K562 (cell line): ENCODE measurements around the gene MYL3.

Experiments used
- CHD4 ChIP-seq: fragments of 200-600 bp; sonication (generic); IDR thresholded peaks from 3 replicates; pipeline ENCODE4 v1.6.1; 2012; ENCODE audit warnings: low read depth, mild to moderate bottlenecking, mixed read lengths, low read length, inconsistent platforms; ENCODE audit not compliant: insufficient read depth, insufficient replicate concordance, poor library complexity, severe bottlenecking
- EHMT2 ChIP-seq: fragments of 450-650 bp; IDR thresholded peaks from 2 replicates; pipeline ENCODE4 v1.6.1; 2018; ENCODE audit warnings: antibody characterized with exemption
- GABPA ChIP-seq: fragments of 200-800 bp; sonication (Bioruptor generic); conservative IDR thresholded peaks from 2 replicates; pipeline ENCODE4 v1.6.1; 2016; ENCODE audit warnings: low read depth, missing genetic modification characterization, missing compliant biosample characterization
- IRF2 ChIP-seq: sonication (generic); formaldehyde crosslinking; IDR thresholded peaks from 2 replicates; pipeline ENCODE4 v1.8.1; 2022; ENCODE audit warnings: mild to moderate bottlenecking, missing genetic modification reagents
- KLF6 ChIP-seq: fragments of 250-450 bp; sonication (Bioruptor Pico); IDR thresholded peaks from 2 replicates; pipeline ENCODE4 v1.4.0; 2020; ENCODE audit warnings: mild to moderate bottlenecking, moderate library complexity, borderline replicate concordance
- MEF2A ChIP-seq: IDR thresholded peaks from 2 replicates; pipeline ENCODE4 v1.6.1; 2011; ENCODE audit warnings: low read depth, mild to moderate bottlenecking, low read length, moderate library complexity; ENCODE audit not compliant: control insufficient read depth
- POLR2AphosphoS5 ChIP-seq: IDR thresholded peaks from 2 replicates; pipeline ENCODE4 v1.6.1; 2011; ENCODE audit warnings: mild to moderate bottlenecking, low read depth, low read length, moderate library complexity; ENCODE audit not compliant: control insufficient read depth, insufficient read depth
- ZBTB49 ChIP-seq: sonication (generic); formaldehyde crosslinking; IDR thresholded peaks from 2 replicates; pipeline ENCODE4 v1.8.0; 2022; ENCODE audit warnings: missing genetic modification reagents, mild to moderate bottlenecking, borderline replicate concordance
- ZNF274 ChIP-seq: IDR thresholded peaks from 2 replicates; pipeline ENCODE4 v1.6.1; 2011; ENCODE audit warnings: low read depth, mild to moderate bottlenecking, low read length, moderate library complexity, borderline replicate concordance
- ZNF76 ChIP-seq: fragments of 250-450 bp; sonication (Bioruptor Pico); IDR thresholded peaks from 2 replicates; pipeline ENCODE4 v1.4.0; 2020; ENCODE audit warnings: mild to moderate bottlenecking, moderate library complexity, borderline replicate concordance
- ZNF766 ChIP-seq: fragments of 200-800 bp; sonication (Bioruptor generic); conservative IDR thresholded peaks from 2 replicates; pipeline ENCODE4 v1.6.1; 2016; ENCODE audit warnings: missing genetic modification characterization, missing compliant biosample characterization
- TF ChIP-seq, protein P1 (sequence below), 3 experiments: IDR thresholded peaks in 2 of 3; conservative IDR thresholded peaks in 1 of 3; 2 replicates each; pipeline ENCODE4 v1.5.1; 2011 to 2012; ENCODE audit warnings: low read length in 3 of 3, mild to moderate bottlenecking in 3 of 3, control low read depth in 2 of 3, improper control_type of control experiment in 1 of 3, inconsistent platforms in 1 of 3, low read depth in 1 of 3, mixed read lengths in 1 of 3, moderate library complexity in 1 of 3; ENCODE audit not compliant: insufficient read depth in 2 of 3
- TF ChIP-seq, protein P2 (sequence below): sonication (generic); formaldehyde crosslinking; IDR thresholded peaks from 2 replicates; pipeline ENCODE4 v1.9.0; 2022; ENCODE audit warnings: mild to moderate bottlenecking, missing genetic modification reagents

GRCh38 chr3:46845397-46845859, 17.8 kb downstream of the MYL3 start:
- no peak for TF ChIP-seq EHMT2
- no peak for TF ChIP-seq ZBTB49 (CRISPR knock-in tag)
- no peak for TF ChIP-seq GABPA (tag)
- no peak for TF ChIP-seq ZNF76 (CRISPR knock-in tag)
- no peak for TF ChIP-seq IRF2 (CRISPR knock-in tag)
- TF ChIP-seq MEF2A = no peak
- TF ChIP-seq KLF6 = no peak
- no peak for TF ChIP-seq CHD4
- no peak for TF ChIP-seq POLR2AphosphoS5
- TF ChIP-seq, protein P1, sequence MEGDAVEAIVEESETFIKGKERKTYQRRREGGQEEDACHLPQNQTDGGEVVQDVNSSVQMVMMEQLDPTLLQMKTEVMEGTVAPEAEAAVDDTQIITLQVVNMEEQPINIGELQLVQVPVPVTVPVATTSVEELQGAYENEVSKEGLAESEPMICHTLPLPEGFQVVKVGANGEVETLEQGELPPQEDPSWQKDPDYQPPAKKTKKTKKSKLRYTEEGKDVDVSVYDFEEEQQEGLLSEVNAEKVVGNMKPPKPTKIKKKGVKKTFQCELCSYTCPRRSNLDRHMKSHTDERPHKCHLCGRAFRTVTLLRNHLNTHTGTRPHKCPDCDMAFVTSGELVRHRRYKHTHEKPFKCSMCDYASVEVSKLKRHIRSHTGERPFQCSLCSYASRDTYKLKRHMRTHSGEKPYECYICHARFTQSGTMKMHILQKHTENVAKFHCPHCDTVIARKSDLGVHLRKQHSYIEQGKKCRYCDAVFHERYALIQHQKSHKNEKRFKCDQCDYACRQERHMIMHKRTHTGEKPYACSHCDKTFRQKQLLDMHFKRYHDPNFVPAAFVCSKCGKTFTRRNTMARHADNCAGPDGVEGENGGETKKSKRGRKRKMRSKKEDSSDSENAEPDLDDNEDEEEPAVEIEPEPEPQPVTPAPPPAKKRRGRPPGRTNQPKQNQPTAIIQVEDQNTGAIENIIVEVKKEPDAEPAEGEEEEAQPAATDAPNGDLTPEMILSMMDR (IDR thresholded peaks at IDR 0.05 in 2 of 3, conservative IDR thresholded peaks at IDR 0.05 in 1 of 3; ENCODE audit: insufficient read depth in 2 of 3, low read depth in 1 of 3, low read length in 3 of 3) = no peak
- TF ChIP-seq, protein P2, sequence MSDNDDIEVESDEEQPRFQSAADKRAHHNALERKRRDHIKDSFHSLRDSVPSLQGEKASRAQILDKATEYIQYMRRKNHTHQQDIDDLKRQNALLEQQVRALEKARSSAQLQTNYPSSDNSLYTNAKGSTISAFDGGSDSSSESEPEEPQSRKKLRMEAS (CRISPR knock-in tag) = no peak
- TF ChIP-seq ZNF274 = no peak
- no peak for TF ChIP-seq ZNF766 (CRISPR knock-in tag)
